CD4-positive, alpha-beta T cell treated with Interleukin-12 subunit alpha and Interleukin-12 subunit beta, for 1 hour (primary cell): ENCODE measurements around the gene PRPSAP1.

ENCODE experiments used
- DNase-seq: peaks from one replicate; pipeline ENCODE4 v3.0.0-alpha.2; 2020

PRPSAP1 gene

DNA sequence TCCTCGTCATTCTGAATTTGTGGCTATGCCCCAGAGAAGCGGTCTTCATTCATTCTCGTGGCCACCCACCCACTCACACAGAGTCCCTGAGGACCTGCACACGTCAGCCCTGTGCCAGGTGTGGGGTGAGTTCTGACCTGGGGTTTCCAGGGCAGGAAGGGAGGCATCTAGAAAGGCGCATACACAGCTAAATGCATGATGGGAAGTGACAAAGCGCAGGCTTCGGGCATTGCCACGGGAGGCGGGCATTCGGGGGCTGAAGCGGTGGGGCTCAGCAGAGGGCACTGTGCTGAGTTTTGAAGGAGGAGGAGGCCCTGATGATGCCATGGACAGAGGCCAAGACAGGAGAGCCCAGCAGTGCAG lies 77.7 kb downstream of the PRPSAP1 start:
- DNase-seq = no peak

DNA sequence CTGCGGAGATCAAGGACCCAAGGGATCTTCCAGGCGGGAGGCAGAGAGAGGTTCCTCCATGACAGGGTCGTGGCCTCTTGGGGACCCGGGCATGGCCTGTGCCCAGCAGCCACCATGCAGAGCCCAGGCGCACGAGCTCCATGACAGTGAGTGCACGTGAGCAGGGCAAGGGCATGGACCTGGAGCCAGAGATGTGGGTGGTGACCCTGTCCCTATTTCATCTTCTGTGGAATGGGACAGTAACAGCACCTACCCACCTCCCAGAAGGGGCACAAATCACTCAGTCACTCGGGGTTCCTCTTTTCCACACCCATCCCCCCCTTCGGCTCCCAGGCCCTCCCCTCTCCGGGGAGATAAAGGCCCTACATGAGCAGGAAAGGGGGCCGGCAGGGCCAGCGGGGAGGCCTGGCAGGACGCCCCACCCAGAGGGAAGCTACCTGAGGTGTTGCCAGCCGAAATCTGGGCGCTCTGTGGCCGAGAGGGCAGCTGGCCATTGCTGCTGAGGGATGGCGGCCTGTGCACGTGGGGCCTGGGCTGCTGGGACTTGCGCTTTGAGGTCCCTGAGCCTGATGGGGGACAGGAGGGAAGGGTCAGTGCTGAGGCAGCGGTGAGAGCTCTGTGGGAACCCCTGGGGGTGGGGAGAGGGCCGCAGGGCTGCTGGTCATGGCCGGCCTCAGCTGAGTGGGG lies 78.2 kb downstream of the PRPSAP1 start:
- DNase-seq = no peak

DNA sequence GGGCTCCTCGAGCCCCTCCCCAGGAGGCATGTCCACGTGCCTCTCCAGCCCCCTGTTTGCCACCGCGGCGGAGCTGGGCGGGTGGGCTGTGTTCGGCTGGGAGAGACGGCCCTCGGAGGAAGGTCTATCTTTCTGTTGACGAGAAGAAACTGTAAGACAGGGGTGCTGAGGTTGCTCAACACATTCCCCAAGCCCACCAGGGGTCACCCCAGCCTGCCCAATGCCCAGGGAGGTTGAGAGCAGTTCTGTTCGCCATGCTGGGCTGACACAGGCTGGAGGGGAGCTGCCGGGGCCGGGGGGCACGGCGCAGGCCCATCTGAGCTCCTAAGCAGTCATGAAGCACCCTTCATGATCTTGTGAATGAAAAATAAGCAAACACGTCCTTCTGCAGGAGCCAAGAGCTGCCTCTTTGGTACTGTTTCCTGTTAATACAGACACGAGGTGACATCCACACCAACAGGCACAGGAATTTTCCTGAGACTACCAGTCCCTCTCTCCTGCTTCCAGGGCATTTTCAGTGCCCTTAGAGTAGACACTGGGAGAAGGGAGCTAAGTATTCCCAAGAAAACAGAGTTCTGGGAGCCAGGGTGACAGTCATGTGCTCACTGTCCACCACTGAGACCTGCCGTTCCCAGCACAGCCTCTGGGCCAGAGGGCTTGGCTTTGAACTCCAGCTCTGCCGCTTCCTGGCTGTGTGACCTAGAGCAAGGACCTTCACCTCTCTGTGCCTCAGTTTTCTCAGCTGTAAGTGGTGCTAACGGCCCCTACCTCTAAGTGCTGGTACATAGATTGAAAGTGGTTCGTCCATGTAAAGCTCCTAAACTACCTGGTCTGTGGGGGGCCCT lies 79.4 kb downstream of the PRPSAP1 start:
- no peak for DNase-seq

- DNase-seq = no peak
Observed at GRCh38 chr17:76273445-76274111, 80.1 kb downstream of the PRPSAP1 start.

DNA sequence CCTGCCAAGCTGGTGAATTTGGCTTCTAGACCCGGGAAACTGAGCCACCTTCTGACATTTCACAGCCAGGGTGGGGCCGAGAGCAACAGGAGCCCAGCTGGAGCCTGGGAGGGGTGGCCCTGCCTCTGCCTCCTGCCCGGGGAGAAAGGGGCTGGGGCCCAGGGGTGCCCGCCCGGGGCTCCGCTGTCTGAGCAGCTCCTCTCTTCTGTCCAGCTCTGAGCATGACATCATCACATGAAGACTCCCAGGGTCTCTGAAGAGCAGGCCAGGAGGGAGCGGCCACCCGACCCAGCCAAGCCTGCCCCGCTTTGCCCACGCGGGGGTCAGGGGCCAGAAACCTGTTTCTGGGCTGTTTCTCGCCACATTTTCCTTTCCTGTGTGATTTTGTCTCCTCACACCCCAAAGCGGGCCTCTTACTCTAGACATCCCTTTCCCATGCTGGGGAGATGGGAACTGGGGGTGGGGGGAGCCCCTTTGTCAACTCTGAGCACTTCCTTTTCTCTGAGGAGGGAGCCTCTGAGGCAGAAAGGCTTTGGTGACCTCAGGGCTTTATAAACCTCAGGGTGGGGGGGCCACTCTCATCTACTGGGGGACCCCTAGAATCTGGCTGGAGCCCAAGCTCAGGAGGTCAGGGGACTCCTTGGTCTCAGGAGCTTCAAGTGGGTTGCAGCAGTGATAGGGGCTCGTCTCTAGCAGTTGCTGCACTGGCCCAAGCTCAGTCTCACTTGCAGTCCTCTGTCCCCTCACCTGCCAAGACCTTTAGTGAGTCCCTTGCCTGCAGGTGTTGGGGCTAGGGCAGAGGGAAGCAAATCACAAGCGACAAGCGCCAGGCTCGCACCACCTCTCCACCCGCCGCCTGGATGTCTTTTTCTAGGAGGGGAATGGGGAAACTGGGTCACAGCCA lies 80.9 kb downstream of the PRPSAP1 start:
- peak; percentile 45 for DNase-seq

GRCh38 chr17:76271669-76272540 lies 81.8 kb downstream of the PRPSAP1 start:
- peak; percentile 80 for DNase-seq

DNA sequence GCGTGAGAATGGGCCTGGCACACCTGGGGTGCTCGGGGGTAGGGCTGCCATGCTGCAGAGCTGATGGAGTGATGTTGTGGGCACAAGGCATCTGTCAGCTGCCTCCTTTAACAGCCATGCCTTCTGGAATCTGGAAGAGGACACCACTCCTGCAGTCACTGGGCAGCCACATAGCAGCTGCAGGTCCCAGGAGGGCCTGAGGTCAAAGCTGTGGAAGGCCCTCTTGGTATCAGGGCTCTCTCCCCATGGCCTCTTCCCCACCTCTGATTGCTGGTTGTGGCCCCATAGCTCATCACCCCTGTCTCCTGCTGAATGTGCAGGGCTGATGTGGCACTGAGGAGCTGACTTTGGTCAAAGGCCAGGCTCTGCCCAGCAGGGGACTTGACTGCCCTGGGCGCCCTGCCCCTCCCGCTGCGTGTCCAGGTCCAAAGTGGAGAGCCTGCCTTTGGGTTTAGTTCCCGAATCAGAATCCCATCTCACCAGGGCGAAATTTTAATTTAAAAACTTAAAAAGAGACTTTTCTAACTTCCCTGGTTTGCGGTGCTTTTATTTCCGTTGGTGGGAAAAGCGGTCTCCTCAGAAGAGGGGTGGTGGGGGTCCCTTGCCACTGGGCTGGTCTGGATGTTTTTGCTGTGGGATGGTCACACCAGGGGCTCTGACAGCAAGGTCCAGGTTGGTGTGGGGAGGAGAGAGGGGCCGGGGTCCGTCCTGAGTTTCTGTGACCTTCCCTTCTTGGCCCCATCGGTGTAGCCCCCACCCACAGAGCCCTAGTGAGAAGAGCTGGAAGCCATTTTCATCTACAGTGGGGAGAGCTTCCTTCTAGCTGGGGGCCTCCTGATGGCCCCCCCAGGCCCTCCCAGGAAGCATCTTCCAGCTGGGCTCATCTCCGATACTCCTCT lies 82.7 kb downstream of the PRPSAP1 start:
- no peak for DNase-seq

DNA sequence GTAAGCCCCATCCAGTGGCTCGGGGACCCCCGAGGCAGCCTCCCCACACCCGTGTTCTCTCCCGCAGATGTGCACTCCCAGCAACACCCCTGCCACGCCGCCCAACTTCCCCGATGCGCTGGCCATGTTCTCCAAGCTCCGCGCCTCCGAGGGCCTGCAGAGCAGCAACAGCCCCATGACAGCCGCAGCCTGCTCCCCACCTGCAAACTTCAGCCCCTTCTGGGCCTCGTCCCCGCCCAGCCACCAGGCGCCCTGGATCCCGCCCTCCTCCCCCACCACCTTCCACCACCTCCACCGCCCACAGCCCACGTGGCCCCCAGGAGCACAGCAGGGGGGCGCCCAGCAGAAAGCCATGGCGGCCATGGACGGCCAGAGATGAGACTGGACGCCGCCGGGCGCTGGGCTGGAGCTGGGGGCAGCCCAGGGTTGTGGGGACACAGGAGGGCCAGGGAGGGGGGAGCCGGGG lies 83.6 kb downstream of the PRPSAP1 start:
- DNase-seq = peak; percentile 37

DNA sequence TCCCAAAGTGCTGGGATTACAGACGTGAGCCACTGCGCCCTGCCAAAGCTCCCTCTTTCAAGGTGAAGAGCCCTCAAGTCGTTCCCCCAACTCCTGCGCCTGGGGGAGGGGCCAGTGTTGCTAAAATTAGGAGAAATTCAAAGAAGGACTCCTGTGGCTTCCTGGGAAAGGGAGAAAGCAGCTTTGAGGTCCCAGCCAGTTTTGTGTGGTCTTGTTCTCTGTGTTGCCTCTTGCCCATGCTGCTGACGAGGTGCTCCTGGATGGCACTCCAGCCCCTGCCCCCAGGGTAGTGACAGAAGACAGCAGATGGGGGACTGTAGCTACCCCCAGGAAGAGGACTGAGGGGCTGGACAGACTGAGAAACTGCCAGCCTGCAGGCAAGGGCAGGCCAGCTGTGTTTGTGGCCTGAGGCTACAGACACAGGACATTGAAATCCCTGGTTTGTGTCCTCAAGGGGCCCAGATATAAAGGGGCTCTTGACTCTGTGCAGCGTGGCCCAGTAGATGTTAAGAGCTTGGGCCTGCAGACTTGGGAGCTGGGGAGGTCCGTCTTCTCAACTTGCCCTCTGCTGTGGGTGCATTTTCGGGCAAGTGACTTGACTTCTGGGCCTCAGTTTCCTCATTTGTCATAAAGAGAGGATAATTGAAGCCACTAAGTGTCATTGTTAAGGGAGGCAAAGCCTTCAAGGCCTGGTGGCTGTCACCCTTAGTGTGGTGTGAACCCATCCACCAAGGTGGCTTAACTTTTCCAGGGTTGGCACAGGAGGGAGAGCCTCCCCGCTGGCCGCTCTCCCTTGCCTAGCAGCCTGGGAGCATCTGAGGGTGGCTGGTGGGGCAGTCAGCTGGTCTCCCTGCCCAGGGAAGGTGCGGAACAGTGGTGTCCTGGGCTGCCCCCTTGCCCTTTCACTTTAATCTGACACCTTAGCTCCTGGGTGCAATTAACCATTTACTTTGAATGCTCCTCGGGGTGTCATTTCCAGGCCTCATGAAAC lies 84.4 kb downstream of the PRPSAP1 start:
- no peak for DNase-seq

DNA sequence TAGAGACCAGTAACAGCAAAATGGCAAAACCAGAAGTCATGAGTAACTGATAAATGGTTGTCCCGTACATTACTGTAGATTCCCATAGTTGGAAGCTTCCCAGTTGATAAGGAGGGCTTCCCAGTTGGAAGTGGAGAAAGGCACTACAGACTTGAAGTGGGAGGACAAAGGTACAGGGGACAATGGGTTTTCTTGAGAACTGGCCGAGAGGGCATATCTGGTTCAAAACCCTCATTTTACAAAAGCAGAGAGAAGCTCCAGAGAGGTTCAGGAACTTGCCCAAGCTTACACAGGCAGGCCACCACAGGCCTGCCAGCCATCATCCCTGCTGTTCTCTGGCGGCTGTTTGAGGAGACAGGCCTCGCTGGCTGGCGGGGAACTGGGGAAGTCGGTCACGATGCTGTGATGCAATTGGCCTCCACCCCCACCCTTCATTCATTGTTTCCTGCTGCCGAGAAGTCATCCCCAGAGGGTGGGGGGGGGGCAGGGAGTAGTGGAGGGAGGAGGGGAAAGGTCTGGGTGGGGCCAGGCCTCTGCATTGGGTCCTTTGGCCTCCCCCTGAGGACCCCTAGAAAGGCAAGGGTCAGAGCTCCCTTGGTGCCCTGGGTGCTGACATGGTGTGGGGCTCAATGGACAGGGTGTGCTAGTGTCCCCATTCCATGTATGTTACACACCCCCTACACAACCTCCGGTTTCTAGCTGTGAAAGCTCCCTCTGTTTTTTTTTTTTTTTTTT lies 85.5 kb downstream of the PRPSAP1 start:
- DNase-seq = peak; percentile 79

GRCh38 chr17:76267581-76268001 lies 86.1 kb downstream of the PRPSAP1 start:
- DNase-seq = peak; percentile 41

GRCh38 chr17:76267051-76267576 lies 86.6 kb downstream of the PRPSAP1 start:
- no peak for DNase-seq

GRCh38 chr17:76266244-76266938 lies 87.3 kb downstream of the PRPSAP1 start:
- DNase-seq = peak; percentile 42

DNA sequence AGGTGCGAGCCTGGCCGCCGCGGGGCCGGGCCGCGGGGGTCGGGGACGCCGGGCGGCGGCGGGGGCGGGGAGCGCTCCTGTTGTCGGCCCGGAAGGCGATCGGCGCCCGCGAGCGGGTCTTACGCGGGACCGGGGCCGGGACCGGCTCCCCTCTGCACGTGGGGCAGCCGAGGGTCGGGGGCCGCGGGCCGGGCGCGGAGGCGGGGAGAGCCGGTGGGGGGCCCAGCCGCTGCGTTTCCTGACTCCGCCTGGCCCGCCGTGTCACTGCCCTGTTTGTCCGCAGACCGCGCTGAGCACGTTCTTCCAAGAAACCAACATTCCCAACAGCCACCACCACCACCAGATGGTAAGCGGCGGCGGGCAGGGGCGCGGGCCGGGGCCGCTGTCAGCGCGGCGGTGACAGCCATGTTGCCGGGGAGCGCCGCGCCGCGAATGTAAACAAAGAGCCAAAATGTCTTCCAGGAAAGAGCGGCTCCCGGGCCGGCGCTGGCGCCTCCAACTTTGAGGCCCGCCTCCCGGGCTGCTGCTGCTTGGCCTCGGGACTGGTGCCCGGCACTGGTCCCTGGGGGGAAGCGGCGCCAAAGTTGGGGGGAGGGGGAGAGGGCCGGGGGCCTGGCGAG lies 88.0 kb downstream of the PRPSAP1 start:
- peak; percentile 56 for DNase-seq

DNA sequence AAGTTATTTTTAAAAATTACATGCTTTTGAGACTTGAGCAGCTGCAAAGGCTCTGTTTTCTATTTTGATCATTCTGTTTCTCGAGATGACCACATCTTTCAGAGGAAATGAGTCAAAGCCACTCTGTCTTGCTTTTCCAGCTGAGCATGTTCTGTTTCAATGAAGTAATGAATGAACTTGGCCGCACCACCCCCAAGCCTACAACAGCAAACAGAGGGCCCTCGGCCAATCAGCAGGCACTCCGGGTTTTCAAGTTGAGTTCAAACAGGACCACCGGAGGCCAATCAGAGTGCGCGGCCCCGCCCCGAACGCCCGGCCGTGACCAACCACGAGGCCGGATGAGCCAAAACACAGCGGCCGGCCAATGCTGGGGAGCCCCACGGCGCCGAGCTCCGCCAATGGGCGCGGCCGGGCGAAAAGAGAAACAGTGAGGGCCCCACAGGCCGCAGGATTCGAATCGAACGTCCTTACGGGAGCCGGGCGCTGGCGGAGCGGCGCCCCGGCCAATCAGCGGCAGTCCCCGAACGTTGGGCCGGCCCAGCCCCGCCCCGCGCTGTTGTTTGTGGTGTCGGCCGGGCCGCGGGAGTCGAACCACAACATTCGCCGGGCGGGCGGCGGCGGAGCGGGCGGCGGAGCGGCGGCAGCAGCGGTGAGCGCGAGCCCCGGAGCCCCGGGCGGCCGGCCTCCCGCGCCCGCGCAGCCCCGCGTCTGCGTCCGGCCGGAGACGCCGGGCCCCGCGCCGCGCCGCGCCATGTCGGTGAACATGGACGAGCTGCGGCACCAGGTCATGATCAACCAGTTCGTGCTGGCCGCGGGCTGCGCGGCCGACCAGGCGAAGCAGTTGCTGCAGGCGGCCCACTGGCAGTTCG lies 88.7 kb downstream of the PRPSAP1 start, which contains the start of gene UBALD2:
TSS of gene UBALD2 (plus strand) at position 594 of the 869 bp plus-strand sequence. CDS start at position 752, 158 bp downstream.
- DNase-seq = peak; percentile 99

DNA sequence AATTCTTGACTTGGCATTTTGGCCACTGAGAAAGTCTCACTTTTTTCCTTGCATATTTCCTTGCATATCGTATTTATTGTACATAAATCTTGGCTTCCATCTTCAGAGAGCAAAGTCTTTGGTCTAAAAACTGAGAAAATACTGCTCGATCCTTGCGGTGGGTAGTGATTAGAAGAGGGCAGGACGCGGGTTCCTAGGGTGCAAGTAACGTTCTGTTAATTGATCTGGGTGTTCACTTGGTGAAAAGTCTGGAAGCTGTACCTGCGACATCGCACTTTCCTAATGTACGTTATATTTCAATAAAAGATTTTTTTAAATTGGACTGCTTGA lies 89.3 kb downstream of the PRPSAP1 start:
- DNase-seq = no peak
